GM23338 (cell line): ENCODE measurements around the gene OR2F1. TPM values are rescaled to one million over a fixed set of nuclear protein-coding genes. Genes with fewer than 3 reads are reported as not detected.

Experiments used
- ATAC-seq: fragments of 200-7000 bp; cut with Tn5 transposase; 3 replicates; pipeline ENCODE4 v1.9.1; 2020
- DNase-seq: peaks from one replicate; pipeline ENCODE4 v3.0.0-alpha.2; 2015; ENCODE audit warnings: low spot score
- H2AFZ ChIP-seq: fragments of 200-600 bp; sonication (generic); 2 replicates; pipeline ENCODE4 v1.8.0; 2016; ENCODE audit warnings: antibody characterized with exemption, mild to moderate bottlenecking, moderate library complexity
- H3F3A ChIP-seq: fragments of 200-600 bp; sonication (generic); replicated peaks from 2 replicates; pipeline ENCODE4 v1.8.0; 2017; ENCODE audit warnings: antibody characterized with exemption, mixed run types, low read depth
- H3K27ac ChIP-seq: fragments of 200-600 bp; sonication (generic); 2 replicates; pipeline ENCODE4 v1.6.1; 2016; ENCODE audit warnings: low read depth
- H3K27me3 ChIP-seq: fragments of 200-600 bp; sonication (generic); 2 replicates; pipeline ENCODE4 v1.8.0; 2016; ENCODE audit warnings: mild to moderate bottlenecking, mixed run types, moderate library complexity; ENCODE audit not compliant: insufficient read depth
- H3K36me3 ChIP-seq: fragments of 200-600 bp; sonication (generic); 2 replicates; pipeline ENCODE4 v1.8.0; 2016; ENCODE audit warnings: mild to moderate bottlenecking; ENCODE audit not compliant: insufficient read depth
- H3K4me1 ChIP-seq: fragments of 200-600 bp; sonication (generic); 2 replicates; pipeline ENCODE4 v1.8.0; 2016; ENCODE audit warnings: mild to moderate bottlenecking, moderate library complexity; ENCODE audit not compliant: insufficient read depth
- H3K4me2 ChIP-seq: fragments of 200-600 bp; sonication (generic); 2 replicates; pipeline ENCODE4 v1.7.1; 2017; ENCODE audit warnings: mixed run types
- H3K4me3 ChIP-seq: fragments of 200-600 bp; sonication (generic); 2 replicates; pipeline ENCODE4 v1.6.1; 2016; ENCODE audit warnings: mixed run types
- H3K79me2 ChIP-seq: fragments of 200-600 bp; sonication (generic); replicated peaks from 2 replicates; pipeline ENCODE4 v1.8.0; 2017; ENCODE audit warnings: mild to moderate bottlenecking; ENCODE audit not compliant: insufficient read depth
- H3K9me2 ChIP-seq: fragments of 200-600 bp; sonication (generic); 2 replicates; pipeline ENCODE4 v1.8.0; 2017; ENCODE audit not compliant: insufficient read depth
- H4K20me1 ChIP-seq: fragments of 200-600 bp; sonication (generic); replicated peaks from 2 replicates; pipeline ENCODE4 v1.8.0; 2017; ENCODE audit warnings: mild to moderate bottlenecking; ENCODE audit not compliant: insufficient read depth
- H3K27ac Mint-ChIP-seq: 2 replicates; pipeline ENCODE4 v1.8.0; 2020; ENCODE audit warnings: inconsistent platforms, mild to moderate bottlenecking, moderate library complexity, mixed read lengths
- H3K27me3 Mint-ChIP-seq: 3 replicates; pipeline ENCODE4 v1.8.0; 2022; ENCODE audit warnings: low read depth, mild to moderate bottlenecking, moderate library complexity, mixed read lengths, inconsistent platforms; ENCODE audit not compliant: insufficient read depth, poor library complexity
- H3K36me3 Mint-ChIP-seq: 3 replicates; pipeline ENCODE4 v1.8.0; 2021; ENCODE audit warnings: low read depth, mild to moderate bottlenecking, inconsistent platforms, moderate library complexity, mixed read lengths
- H3K4me1 Mint-ChIP-seq: 3 replicates; pipeline ENCODE4 v1.8.0; 2020; ENCODE audit warnings: mild to moderate bottlenecking, inconsistent platforms, mixed read lengths
- H3K4me3 Mint-ChIP-seq: 3 replicates; pipeline ENCODE4 v1.8.0; 2021; ENCODE audit warnings: moderate library complexity, mild to moderate bottlenecking, inconsistent platforms, mixed read lengths
- H3K9me3 Mint-ChIP-seq: 3 replicates; pipeline ENCODE4 v1.8.0; 2020; ENCODE audit warnings: moderate library complexity, mild to moderate bottlenecking, inconsistent platforms, mixed read lengths
- CREB1 ChIP-seq: fragments of 250-450 bp; sonication (Bioruptor Pico); IDR thresholded peaks from 2 replicates; pipeline ENCODE4 v1.5.0; 2020; ENCODE audit warnings: low read depth, mild to moderate bottlenecking, moderate library complexity
- EZH2 ChIP-seq: fragments of 200-600 bp; sonication (generic); IDR thresholded peaks from one replicate; pipeline ENCODE4 v1.8.0; 2017; ENCODE audit warnings: antibody characterized with exemption, mild to moderate bottlenecking, low read depth; ENCODE audit not compliant: unreplicated experiment
- EZH2phosphoT487 ChIP-seq: fragments of 200-600 bp; sonication (generic); IDR thresholded peaks from one replicate; pipeline ENCODE4 v1.8.1; 2018; ENCODE audit warnings: antibody characterized with exemption; ENCODE audit not compliant: unreplicated experiment
- JUNB ChIP-seq: IDR thresholded peaks from one replicate; pipeline ENCODE4 v1.6.1; 2016; ENCODE audit warnings: antibody characterized with exemption; ENCODE audit not compliant: unreplicated experiment
- NANOG ChIP-seq: IDR thresholded peaks from 2 replicates; pipeline ENCODE4 v1.6.1; 2016; ENCODE audit warnings: antibody characterized with exemption, borderline replicate concordance
- POLR2AphosphoS5 ChIP-seq: IDR thresholded peaks from 2 replicates; pipeline ENCODE4 v1.6.1; 2016; ENCODE audit warnings: antibody characterized with exemption, low read depth
- STAT1 ChIP-seq: IDR thresholded peaks from one replicate; pipeline ENCODE4 v1.6.1; 2016; ENCODE audit warnings: antibody characterized with exemption; ENCODE audit not compliant: unreplicated experiment
- ZNF114 ChIP-seq: fragments of 250-450 bp; sonication (Bioruptor Pico); IDR thresholded peaks from 2 replicates; pipeline ENCODE4 v1.5.0; 2020; ENCODE audit warnings: mild to moderate bottlenecking, moderate library complexity
- ZNF331 ChIP-seq: fragments of 250-450 bp; sonication (Bioruptor Pico); IDR thresholded peaks from 2 replicates; pipeline ENCODE4 v1.5.0; 2020; ENCODE audit warnings: low read depth, mild to moderate bottlenecking, moderate library complexity
- polyA plus RNA-seq: library from polyadenylated mRNA; unstranded; fragments of >200 nt; fragmentation: Nextera tagmentation; extraction: Ambion mirVana; gene quantifications from 2 replicates; pipeline ENCODE4 v1.2.1, GENCODE V29; 2016
- total RNA-seq: library from RNA; depleted of rRNA; stranded (reverse); fragments of >200 nt; shearing (Covaris generic); gene quantifications from 2 replicates; pipeline ENCODE4 v1.2.3, GENCODE V29; 2014
- TF ChIP-seq, protein P1 (sequence below), 2 experiments: fragments of 200-600 bp in 1 of 2; sonication (generic) in 1 of 2; conservative IDR thresholded peaks; 2 replicates each; pipeline versions ENCODE4 v1.5.1 to v1.6.1; 2016 to 2017; ENCODE audit warnings: antibody characterized with exemption in 2 of 2, low read depth in 2 of 2, mild to moderate bottlenecking in 2 of 2, moderate library complexity in 1 of 2
- TF ChIP-seq, protein P2 (sequence below): IDR thresholded peaks from one replicate; pipeline ENCODE4 v1.6.1; 2018; ENCODE audit warnings: antibody characterized with exemption; ENCODE audit not compliant: unreplicated experiment
- TF ChIP-seq, protein P3 (sequence below): fragments of 250-450 bp; sonication (Bioruptor Pico); IDR thresholded peaks from 2 replicates; pipeline ENCODE4 v1.5.0; 2020; ENCODE audit warnings: mild to moderate bottlenecking, moderate library complexity

The OR2F1 gene
- total and polyA plus RNA-seq, 2 experiments from 2014 or later, result not detected

DNA sequence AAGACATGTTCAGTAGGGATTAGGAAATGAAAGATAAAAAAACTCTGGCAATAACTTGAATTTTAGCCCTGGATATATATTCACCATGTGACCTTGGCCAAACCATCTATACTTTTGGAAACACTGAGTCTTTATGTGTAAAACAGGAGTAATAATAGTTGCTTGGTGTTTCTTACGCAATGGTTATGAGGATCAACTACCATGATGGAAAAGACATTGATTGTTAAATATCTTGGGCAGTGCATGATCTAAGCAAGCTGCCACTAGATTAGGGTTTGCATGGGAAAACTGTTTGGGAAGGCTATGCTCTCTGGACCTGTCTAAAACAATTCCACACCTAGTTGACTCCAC, 52.0 kb downstream of the OR2F1 start (continued):
- TF ChIP-seq EZH2phosphoT487 (no peak), ZNF331 (CRISPR knock-in tag) (no peak), ZNF114 (CRISPR knock-in tag) (no peak), CREB1 (no peak)

DNA sequence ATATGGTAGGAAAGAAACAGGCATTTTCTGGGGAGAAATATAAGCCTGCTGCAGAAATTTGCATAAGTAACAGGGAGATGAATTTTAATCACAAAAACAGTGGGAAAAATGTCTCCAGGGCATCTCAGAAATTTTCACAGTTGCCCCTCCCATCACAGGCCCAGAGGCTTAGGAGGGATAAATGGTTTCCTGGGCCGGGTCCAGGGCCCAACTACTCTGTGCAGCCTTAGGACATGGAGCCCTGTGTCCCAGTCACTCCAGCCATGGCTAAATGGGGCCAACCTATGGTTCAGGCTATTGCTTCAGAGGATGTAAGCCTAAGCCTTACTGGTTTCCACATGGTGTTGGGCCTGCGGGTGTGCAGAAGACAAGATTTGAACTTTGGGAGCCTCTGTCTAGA, 54.7 kb downstream of the OR2F1 start:
- no peak overlapping the region for H3K4me3 Mint-ChIP-seq
- peaks cover 37% of the 10 kb centered on the region for H3K9me3 Mint-ChIP-seq
- no peak overlapping the region for H3K4me3 ChIP-seq

More for the DNA sequence above, 54.7 kb downstream of the OR2F1 start:
- Histone ChIP-seq H3K4me2 (no peak overlapping the region), H3F3A (no peaks in the 10 kb centered on the region), H3K9me2 (no peaks in the 10 kb centered on the region), H3K27ac (no peak overlapping the region), H3K4me1 (no peaks in the 10 kb centered on the region), H4K20me1 (no peaks in the 10 kb centered on the region), H3K27me3 (no peaks in the 10 kb centered on the region), H2AFZ (no peak overlapping the region), H3K36me3 (peaks cover 4% of the 10 kb centered on the region), H3K79me2 (no peaks in the 10 kb centered on the region)
- Mint-ChIP-seq H3K4me1 (no peaks in the 10 kb centered on the region), H3K27ac (no peak overlapping the region), H3K27me3 (no peaks in the 10 kb centered on the region), H3K36me3 (peaks cover 20% of the 10 kb centered on the region; the same call in 2 of the 3 replicates)
- TF ChIP-seq STAT1, result no peak
- TF ChIP-seq NANOG, result no peak
- no peak for TF ChIP-seq POLR2AphosphoS5
- TF ChIP-seq, protein P1, sequence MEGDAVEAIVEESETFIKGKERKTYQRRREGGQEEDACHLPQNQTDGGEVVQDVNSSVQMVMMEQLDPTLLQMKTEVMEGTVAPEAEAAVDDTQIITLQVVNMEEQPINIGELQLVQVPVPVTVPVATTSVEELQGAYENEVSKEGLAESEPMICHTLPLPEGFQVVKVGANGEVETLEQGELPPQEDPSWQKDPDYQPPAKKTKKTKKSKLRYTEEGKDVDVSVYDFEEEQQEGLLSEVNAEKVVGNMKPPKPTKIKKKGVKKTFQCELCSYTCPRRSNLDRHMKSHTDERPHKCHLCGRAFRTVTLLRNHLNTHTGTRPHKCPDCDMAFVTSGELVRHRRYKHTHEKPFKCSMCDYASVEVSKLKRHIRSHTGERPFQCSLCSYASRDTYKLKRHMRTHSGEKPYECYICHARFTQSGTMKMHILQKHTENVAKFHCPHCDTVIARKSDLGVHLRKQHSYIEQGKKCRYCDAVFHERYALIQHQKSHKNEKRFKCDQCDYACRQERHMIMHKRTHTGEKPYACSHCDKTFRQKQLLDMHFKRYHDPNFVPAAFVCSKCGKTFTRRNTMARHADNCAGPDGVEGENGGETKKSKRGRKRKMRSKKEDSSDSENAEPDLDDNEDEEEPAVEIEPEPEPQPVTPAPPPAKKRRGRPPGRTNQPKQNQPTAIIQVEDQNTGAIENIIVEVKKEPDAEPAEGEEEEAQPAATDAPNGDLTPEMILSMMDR (conservative IDR thresholded peaks at IDR 0.05; ENCODE audit: low read depth in 2 of 2), result no peak
- TF ChIP-seq, protein P2, sequence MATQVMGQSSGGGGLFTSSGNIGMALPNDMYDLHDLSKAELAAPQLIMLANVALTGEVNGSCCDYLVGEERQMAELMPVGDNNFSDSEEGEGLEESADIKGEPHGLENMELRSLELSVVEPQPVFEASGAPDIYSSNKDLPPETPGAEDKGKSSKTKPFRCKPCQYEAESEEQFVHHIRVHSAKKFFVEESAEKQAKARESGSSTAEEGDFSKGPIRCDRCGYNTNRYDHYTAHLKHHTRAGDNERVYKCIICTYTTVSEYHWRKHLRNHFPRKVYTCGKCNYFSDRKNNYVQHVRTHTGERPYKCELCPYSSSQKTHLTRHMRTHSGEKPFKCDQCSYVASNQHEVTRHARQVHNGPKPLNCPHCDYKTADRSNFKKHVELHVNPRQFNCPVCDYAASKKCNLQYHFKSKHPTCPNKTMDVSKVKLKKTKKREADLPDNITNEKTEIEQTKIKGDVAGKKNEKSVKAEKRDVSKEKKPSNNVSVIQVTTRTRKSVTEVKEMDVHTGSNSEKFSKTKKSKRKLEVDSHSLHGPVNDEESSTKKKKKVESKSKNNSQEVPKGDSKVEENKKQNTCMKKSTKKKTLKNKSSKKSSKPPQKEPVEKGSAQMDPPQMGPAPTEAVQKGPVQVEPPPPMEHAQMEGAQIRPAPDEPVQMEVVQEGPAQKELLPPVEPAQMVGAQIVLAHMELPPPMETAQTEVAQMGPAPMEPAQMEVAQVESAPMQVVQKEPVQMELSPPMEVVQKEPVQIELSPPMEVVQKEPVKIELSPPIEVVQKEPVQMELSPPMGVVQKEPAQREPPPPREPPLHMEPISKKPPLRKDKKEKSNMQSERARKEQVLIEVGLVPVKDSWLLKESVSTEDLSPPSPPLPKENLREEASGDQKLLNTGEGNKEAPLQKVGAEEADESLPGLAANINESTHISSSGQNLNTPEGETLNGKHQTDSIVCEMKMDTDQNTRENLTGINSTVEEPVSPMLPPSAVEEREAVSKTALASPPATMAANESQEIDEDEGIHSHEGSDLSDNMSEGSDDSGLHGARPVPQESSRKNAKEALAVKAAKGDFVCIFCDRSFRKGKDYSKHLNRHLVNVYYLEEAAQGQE, result no peak
- no peak for TF ChIP-seq JUNB
- TF ChIP-seq CREB1, result no peak
- TF ChIP-seq EZH2, result no peak
- TF ChIP-seq, protein P3, sequence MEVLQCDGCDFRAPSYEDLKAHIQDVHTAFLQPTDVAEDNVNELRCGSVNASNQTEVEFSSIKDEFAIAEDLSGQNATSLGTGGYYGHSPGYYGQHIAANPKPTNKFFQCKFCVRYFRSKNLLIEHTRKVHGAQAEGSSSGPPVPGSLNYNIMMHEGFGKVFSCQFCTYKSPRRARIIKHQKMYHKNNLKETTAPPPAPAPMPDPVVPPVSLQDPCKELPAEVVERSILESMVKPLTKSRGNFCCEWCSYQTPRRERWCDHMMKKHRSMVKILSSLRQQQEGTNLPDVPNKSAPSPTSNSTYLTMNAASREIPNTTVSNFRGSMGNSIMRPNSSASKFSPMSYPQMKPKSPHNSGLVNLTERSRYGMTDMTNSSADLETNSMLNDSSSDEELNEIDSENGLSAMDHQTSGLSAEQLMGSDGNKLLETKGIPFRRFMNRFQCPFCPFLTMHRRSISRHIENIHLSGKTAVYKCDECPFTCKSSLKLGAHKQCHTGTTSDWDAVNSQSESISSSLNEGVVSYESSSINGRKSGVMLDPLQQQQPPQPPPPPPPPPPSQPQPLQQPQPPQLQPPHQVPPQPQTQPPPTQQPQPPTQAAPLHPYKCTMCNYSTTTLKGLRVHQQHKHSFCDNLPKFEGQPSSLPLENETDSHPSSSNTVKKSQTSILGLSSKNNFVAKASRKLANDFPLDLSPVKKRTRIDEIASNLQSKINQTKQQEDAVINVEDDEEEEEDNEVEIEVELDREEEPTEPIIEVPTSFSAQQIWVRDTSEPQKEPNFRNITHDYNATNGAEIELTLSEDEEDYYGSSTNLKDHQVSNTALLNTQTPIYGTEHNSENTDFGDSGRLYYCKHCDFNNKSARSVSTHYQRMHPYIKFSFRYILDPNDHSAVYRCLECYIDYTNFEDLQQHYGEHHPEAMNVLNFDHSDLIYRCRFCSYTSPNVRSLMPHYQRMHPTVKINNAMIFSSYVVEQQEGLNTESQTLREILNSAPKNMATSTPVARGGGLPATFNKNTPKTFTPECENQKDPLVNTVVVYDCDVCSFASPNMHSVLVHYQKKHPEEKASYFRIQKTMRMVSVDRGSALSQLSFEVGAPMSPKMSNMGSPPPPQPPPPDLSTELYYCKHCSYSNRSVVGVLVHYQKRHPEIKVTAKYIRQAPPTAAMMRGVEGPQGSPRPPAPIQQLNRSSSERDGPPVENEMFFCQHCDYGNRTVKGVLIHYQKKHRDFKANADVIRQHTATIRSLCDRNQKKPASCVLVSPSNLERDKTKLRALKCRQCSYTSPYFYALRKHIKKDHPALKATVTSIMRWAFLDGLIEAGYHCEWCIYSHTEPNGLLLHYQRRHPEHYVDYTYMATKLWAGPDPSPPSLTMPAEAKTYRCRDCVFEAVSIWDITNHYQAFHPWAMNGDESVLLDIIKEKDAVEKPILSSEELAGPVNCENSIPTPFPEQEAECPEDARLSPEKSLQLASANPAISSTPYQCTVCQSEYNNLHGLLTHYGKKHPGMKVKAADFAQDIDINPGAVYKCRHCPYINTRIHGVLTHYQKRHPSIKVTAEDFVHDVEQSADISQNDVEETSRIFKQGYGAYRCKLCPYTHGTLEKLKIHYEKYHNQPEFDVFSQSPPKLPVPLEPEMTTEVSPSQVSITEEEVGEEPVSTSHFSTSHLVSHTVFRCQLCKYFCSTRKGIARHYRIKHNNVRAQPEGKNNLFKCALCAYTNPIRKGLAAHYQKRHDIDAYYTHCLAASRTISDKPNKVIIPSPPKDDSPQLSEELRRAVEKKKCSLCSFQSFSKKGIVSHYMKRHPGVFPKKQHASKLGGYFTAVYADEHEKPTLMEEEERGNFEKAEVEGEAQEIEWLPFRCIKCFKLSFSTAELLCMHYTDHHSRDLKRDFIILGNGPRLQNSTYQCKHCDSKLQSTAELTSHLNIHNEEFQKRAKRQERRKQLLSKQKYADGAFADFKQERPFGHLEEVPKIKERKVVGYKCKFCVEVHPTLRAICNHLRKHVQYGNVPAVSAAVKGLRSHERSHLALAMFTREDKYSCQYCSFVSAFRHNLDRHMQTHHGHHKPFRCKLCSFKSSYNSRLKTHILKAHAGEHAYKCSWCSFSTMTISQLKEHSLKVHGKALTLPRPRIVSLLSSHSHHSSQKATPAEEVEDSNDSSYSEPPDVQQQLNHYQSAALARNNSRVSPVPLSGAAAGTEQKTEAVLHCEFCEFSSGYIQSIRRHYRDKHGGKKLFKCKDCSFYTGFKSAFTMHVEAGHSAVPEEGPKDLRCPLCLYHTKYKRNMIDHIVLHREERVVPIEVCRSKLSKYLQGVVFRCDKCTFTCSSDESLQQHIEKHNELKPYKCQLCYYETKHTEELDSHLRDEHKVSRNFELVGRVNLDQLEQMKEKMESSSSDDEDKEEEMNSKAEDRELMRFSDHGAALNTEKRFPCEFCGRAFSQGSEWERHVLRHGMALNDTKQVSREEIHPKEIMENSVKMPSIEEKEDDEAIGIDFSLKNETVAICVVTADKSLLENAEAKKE (CRISPR knock-in tag), result no peak
- no peak for TF ChIP-seq EZH2phosphoT487
- DNase-seq (no peak), ATAC-seq (no peak)
